Limb (tissue), 2 donors: ENCODE measurements around the gene ATP13A1.

Source experiments
- DNase-seq, 2 donors: peaks; one replicate each; pipeline ENCODE4 v3.0.0-alpha.2; 2016; ENCODE audit errors: extremely low spot score in 2 of 2

Gene ATP13A1

DNA sequence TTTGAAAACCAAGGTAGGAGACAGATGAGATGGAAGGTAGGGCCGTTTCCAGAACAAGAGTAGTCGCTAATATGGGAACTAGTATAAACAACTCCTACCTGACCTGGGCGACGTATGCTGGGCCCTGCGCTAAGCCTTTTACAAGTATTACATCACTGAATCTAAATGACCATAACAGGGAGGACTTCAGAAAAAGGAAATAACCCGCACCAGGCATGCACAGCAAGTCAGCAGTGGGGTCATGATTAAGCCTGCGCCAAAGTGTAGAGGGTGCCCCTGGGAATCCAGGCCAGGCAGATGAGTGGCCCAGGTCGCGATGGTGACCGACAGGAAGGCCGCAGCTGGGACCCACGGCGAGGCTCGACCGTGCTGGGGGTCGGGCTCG is 613 bp downstream of the ATP13A1 start:
- no peak for DNase-seq

- DNase-seq: no peak
Observed at GRCh38 chr19:19662344-19662743, 1.1 kb downstream of the ATP13A1 start.

- no peak for DNase-seq
Observed at GRCh38 chr19:19661675-19662251, 1.7 kb downstream of the ATP13A1 start.

GRCh38 chr19:19661141-19661674 is 2.3 kb downstream of the ATP13A1 start:
- DNase-seq: no peak

DNA sequence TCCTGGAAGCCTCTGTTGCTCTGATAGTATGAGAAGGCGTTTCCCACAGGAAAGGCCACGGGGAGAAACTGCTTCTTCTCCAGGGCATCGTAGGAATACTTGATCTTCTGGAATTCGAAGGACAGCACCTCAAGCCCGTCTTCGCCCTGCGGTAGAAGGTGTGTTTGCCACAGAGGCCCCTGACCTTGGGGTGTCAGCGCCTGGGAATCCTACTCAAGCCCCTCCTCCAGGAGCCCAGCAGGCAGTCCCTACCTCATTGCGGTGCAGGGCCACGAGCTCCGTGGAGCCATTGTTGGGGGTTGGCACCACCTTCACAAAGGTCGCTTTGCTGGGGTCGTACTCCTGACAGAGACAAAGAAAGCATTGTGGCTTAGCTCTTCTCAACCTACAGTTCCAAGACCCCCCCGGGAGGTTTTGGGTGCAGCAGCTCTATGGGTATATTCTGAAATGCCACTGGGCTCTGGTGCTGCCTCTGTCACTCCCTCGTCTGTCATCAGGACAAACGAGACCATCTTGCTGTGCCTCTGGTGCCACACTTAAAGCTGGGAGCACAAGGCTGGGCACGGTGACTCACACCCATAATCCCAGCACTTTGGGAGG is 3.7 kb downstream of the ATP13A1 start:
- no peak for DNase-seq

GRCh38 chr19:19657397-19657783 is 6.1 kb downstream of the ATP13A1 start:
- DNase-seq: peak in 1 of 2 donors; percentile 35

DNA sequence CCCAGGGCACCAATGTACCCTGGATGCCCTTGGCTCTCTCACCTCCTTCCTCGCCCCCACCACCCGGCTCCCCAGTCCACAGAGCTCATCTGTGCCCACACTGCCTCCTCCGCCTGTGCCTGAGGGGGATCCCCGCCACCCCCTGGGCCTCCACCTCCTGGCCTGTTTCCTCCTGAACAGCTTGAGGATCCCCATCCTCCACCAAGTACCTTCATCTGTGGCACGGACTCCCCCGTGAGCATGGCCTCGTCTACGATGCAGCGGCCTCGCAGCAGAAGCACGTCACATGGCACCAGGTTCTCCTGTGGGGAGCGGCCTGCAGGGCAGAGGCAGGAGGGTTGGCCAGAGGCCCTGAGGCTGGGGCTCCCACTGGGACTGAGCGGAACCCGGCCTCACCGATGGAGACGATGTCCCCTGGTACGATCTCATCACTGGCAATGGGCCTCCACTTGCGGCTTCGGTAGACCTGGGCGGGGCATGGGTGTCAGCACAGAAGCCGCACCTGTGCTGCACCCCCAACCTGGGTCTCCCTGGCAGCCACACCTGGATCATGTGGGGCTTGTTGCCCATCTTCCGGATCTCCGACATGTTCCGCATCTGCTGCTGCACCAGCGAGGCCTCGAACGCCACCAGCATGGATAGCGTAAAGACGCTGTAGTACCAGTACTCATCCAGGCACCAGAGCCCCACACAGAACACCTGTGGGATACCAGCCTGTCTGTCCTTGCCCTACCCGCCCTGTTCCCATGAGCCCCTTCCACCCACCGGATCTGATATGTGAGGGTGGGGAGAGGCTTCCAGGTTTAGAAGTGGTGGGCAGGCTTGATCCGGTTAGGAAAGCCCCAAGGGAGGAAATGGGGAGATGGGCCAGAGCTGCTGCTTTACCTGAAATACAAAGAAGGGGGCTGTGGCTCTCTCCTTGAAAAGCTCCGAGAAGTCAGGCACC is 6.8 kb downstream of the ATP13A1 start:
- peak in 1 of 2 donors; percentile 26 for DNase-seq

GRCh38 chr19:19655641-19656343 is 7.7 kb downstream of the ATP13A1 start:
- DNase-seq: no peak

DNA sequence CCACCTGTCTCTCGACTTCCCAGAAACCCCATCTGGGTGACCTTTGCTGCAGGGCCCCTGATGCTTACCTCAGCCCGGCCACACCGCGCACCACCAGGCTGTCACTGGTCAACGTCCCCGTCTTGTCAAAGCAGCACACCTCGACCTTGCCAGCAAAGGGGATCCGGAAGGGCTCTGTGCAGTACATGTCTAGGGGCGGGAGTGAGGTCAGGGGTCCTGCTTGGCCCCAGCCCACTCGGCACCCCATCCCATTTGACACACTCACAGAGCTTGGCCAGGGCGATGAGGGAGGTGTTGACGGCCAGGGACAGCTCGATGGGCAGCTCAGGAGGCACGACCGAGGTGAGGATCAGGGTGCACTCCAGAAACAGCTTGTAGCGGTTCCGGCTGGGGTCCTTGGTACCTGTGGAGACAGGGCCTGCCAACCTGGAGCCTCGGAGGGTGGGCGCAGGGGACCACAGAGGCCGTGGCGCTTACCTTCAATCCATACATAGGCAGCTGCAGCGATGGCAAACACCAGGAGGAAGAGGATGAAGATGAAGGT is 8.4 kb downstream of the ATP13A1 start:
- DNase-seq: peak in 1 of 2 donors; percentile 22

- peak in 1 of 2 donors; percentile 27 for DNase-seq
Observed at GRCh38 chr19:19654441-19654840, 9.0 kb downstream of the ATP13A1 start.

DNA sequence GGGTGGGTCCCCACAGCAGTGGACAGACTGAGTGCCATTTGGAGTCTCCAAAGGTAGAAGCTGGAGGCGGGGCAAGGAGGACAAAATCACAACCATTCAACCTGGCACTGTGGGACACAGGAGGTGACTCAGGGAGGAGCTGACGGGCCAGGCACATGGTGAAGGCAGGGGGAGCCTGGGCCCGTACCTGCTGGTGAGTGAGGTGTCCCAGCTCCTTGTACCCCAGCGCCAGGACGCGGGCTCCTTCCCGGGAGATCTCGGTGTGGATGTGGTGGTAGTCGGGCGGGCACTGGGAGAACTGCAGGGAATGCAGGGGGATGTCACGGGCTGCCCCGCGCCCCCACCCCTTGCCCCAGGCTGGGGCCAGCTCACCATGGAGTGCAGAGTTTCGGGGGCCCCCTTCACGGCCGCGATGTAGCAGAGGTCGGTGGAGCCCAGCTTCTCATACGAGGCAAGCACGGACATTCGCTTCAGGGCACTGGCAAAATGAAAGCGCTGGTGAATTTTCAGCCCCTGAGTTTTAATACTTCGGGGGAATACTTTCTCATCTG is 9.8 kb downstream of the ATP13A1 start:
- DNase-seq: peak in 1 of 2 donors; percentile 25

- DNase-seq: no peak
Observed at GRCh38 chr19:19652482-19653295, 10.8 kb downstream of the ATP13A1 start.

GRCh38 chr19:19651076-19651475 is 12.4 kb downstream of the ATP13A1 start:
- DNase-seq: no peak

DNA sequence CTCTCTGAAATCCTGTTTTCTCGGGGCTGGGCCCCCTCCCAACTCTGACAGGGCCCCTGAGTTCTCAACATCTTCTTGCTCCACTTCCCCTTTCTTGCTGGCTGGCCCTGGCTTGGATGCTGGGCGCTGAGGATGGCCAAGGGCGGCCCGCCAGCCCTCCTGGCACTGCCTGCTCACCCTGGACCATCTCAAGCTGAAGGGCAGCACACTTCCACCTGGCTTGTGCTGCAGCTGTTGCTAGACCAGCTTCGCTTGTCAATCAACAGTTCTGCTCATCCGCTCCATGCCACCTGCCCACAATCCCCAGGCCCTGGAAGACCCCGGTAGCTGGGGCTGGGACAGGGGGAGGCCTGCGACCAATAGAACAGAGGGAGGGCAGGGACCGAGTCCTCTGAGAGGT is 13.1 kb downstream of the ATP13A1 start:
- no peak for DNase-seq

GRCh38 chr19:19649580-19649995 is 13.9 kb downstream of the ATP13A1 start:
- no peak for DNase-seq

GRCh38 chr19:19649155-19649554 is 14.3 kb downstream of the ATP13A1 start:
- DNase-seq: no peak

DNA sequence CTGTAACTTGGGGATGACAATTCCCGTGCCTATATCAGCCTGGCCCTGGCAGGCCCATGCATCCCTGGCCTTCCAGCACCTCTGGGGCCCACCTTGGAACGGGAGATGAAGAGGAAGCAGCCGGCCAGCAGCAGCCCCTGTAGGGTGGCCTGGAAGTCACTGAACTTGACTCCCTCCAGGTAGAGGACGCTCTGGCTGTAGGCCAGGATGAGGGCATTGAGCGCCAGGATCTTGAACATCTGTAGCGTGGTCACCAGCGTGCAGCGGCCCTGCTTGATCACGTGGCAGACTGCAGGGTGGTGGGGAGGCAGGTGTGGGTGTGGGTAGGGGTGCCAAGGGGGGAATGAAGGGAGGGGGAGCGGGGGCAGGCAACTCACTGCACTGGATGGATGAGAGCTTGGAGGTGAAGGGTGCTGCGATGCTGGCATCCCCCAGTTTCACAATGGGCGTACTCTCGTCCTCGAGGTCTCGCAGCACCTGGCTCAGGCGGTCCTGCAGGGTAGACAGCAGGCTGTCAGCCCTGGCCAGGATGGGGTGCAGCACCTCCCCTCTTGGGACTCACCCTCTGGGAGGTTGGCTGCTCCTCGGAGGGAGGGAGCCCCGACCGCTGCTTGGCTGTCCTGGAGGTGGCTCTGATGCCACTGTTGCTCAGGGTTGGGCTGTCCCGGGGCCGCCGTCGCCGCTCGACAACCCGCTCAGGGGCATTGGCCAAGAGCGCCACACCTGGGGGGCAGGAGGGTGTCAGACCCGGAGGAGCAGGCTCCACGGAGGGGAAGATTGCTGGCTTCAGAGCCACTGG is 16.2 kb downstream of the ATP13A1 start:
- DNase-seq: no peak

DNA sequence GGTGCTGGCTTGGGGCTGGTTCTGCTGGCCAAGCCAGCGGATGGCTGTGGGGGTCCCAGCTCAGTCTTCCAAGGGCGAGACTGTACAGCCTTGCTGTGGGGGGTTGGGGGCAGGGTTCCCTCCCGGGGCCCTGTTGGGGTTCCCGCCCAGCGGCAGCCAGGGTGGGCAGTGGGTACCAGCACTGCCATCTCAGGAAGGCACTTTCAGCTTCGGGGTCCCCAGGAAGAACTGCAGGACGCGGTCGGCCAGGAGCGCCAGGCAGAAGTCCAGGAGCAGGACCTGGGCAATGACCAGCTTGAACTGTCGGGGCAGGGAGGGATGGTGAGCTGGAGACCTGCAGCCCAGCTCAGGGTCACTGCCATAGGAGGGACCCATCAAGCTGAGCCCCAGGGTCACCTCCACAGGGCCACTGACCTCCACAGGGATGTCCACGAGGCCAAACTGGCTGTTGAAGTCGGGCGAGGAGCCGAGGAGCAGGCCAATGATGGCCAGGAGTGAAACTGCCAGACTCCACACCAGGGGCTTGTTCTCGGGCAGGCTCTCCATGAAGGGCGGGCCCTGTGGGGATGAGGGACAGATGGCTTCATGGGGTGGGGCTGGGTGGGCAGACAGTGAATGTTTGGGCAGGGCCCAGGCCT is 18.1 kb downstream of the ATP13A1 start:
- DNase-seq: no peak

DNA sequence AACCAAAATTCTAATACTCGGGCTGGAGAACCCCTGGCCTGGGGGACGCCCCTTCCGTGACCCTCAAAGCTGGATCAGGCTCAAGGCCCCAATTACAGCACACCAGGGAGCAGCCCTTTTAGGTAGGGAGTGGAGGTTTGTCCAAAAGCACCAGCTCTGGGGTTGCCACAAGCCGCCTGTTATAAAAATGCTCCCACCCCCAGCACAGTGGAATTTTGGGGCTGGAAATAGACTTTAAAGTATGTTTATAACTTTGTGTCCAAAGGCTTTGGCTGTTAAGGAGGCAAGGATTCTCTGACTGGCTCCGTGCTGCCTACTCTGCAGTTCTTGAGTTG is 19.5 kb downstream of the ATP13A1 start:
- DNase-seq: no peak
